ENCODE data around the gene PLOD2. TPM values are rescaled to one million over a fixed set of nuclear protein-coding genes. Genes with fewer than 3 reads are reported as not detected.

The PLOD2 gene
- total RNA-seq, 1 experiment from 2014 or later = 36.6 TPM

DNA sequence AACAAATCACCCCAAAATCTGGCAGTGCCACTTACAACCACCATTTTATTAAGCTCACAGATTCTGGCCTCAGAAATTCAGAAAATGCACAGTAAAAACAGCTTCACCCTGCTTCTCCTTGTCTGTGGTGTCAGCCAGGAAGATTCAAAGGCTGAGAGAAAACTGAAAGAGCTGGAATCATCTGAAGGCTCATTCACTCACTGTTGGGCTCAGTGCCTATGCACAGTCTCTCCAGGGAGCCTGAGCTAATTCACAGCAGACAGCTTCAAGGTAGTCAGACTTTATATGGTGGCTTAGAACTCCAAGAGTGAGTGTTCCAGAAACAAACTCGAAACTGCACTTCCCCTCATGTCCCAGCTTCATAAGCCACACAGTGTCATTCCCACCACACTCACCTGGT is 16.5 kb upstream of the PLOD2 start:
- TF ChIP-seq, protein P1, sequence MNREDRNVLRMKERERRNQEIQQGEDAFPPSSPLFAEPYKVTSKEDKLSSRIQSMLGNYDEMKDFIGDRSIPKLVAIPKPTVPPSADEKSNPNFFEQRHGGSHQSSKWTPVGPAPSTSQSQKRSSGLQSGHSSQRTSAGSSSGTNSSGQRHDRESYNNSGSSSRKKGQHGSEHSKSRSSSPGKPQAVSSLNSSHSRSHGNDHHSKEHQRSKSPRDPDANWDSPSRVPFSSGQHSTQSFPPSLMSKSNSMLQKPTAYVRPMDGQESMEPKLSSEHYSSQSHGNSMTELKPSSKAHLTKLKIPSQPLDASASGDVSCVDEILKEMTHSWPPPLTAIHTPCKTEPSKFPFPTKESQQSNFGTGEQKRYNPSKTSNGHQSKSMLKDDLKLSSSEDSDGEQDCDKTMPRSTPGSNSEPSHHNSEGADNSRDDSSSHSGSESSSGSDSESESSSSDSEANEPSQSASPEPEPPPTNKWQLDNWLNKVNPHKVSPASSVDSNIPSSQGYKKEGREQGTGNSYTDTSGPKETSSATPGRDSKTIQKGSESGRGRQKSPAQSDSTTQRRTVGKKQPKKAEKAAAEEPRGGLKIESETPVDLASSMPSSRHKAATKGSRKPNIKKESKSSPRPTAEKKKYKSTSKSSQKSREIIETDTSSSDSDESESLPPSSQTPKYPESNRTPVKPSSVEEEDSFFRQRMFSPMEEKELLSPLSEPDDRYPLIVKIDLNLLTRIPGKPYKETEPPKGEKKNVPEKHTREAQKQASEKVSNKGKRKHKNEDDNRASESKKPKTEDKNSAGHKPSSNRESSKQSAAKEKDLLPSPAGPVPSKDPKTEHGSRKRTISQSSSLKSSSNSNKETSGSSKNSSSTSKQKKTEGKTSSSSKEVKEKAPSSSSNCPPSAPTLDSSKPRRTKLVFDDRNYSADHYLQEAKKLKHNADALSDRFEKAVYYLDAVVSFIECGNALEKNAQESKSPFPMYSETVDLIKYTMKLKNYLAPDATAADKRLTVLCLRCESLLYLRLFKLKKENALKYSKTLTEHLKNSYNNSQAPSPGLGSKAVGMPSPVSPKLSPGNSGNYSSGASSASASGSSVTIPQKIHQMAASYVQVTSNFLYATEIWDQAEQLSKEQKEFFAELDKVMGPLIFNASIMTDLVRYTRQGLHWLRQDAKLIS (CRISPR knock-in tag; IDR thresholded peaks at IDR 0.05; ENCODE audit: borderline replicate concordance) = no peak
- TF ChIP-seq, protein P2, sequence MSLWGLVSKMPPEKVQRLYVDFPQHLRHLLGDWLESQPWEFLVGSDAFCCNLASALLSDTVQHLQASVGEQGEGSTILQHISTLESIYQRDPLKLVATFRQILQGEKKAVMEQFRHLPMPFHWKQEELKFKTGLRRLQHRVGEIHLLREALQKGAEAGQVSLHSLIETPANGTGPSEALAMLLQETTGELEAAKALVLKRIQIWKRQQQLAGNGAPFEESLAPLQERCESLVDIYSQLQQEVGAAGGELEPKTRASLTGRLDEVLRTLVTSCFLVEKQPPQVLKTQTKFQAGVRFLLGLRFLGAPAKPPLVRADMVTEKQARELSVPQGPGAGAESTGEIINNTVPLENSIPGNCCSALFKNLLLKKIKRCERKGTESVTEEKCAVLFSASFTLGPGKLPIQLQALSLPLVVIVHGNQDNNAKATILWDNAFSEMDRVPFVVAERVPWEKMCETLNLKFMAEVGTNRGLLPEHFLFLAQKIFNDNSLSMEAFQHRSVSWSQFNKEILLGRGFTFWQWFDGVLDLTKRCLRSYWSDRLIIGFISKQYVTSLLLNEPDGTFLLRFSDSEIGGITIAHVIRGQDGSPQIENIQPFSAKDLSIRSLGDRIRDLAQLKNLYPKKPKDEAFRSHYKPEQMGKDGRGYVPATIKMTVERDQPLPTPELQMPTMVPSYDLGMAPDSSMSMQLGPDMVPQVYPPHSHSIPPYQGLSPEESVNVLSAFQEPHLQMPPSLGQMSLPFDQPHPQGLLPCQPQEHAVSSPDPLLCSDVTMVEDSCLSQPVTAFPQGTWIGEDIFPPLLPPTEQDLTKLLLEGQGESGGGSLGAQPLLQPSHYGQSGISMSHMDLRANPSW (CRISPR knock-in tag; conservative IDR thresholded peaks at IDR 0.05; ENCODE audit: low read depth) = no peak
- no peak for TF ChIP-seq SMAD3 (CRISPR knock-in tag; IDR thresholded peaks at IDR 0.05; ENCODE audit: borderline replicate concordance)
- no peak for TF ChIP-seq ELF4 (CRISPR knock-in tag; IDR thresholded peaks at IDR 0.05; ENCODE audit: low read depth)
- TF ChIP-seq, protein P3, sequence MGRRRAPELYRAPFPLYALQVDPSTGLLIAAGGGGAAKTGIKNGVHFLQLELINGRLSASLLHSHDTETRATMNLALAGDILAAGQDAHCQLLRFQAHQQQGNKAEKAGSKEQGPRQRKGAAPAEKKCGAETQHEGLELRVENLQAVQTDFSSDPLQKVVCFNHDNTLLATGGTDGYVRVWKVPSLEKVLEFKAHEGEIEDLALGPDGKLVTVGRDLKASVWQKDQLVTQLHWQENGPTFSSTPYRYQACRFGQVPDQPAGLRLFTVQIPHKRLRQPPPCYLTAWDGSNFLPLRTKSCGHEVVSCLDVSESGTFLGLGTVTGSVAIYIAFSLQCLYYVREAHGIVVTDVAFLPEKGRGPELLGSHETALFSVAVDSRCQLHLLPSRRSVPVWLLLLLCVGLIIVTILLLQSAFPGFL (CRISPR knock-in tag; IDR thresholded peaks at IDR 0.05; ENCODE audit: borderline replicate concordance) = no peak
- TF ChIP-seq PRRX2 (CRISPR knock-in tag; IDR thresholded peaks at IDR 0.05) = no peak
- TF ChIP-seq CREB1 (CRISPR knock-in tag; IDR thresholded peaks at IDR 0.05) = no peak
- no peak for TF ChIP-seq EMX1 (CRISPR knock-in tag; IDR thresholded peaks at IDR 0.05)
- no peak for TF ChIP-seq ZNF138 (CRISPR knock-in tag; conservative IDR thresholded peaks at IDR 0.05)
- TF ChIP-seq, protein P4, sequence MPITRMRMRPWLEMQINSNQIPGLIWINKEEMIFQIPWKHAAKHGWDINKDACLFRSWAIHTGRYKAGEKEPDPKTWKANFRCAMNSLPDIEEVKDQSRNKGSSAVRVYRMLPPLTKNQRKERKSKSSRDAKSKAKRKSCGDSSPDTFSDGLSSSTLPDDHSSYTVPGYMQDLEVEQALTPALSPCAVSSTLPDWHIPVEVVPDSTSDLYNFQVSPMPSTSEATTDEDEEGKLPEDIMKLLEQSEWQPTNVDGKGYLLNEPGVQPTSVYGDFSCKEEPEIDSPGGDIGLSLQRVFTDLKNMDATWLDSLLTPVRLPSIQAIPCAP (CRISPR knock-in tag; IDR thresholded peaks at IDR 0.05) = no peak
- no peak for TF ChIP-seq FOXP1 (CRISPR knock-in tag; IDR thresholded peaks at IDR 0.05; ENCODE audit: borderline replicate concordance)
- TF ChIP-seq ESRRA (CRISPR knock-in tag; IDR thresholded peaks at IDR 0.05; ENCODE audit: borderline replicate concordance) = no peak
- no peak for TF ChIP-seq NFYB (CRISPR knock-in tag; conservative IDR thresholded peaks at IDR 0.05; ENCODE audit: low read depth)
- no peak overlapping the region for H3K27ac Mint-ChIP-seq
- no peak for ATAC-seq
- CTCF ChIA-PET = interaction anchor here (1.0 to 2.9 kb wide), 4 partner anchors 10 to 401 kb away, joined by 3 to 12 read pairs (median 6); no protein-coding TSS in a partner anchor
- H3K9me3 Mint-ChIP-seq = 0 out of 2 replicates have a peak, but pooled peaks cover 6% of the 10 kb centered on the region
- no peaks in the 10 kb centered on the region; the same call in 1 of the 2 replicates for H3K36me3 Mint-ChIP-seq
- H3K27me3 Mint-ChIP-seq (ENCODE audit: low read depth) = no peaks in the 10 kb centered on the region
- POLR2A ChIA-PET = no interaction called here
- H3K4me3 Mint-ChIP-seq = no peak overlapping the region
- H3K4me1 Mint-ChIP-seq = peaks cover 11% of the 10 kb centered on the region
- DNase-seq (ENCODE audit: low spot score) = no peak

DNA sequence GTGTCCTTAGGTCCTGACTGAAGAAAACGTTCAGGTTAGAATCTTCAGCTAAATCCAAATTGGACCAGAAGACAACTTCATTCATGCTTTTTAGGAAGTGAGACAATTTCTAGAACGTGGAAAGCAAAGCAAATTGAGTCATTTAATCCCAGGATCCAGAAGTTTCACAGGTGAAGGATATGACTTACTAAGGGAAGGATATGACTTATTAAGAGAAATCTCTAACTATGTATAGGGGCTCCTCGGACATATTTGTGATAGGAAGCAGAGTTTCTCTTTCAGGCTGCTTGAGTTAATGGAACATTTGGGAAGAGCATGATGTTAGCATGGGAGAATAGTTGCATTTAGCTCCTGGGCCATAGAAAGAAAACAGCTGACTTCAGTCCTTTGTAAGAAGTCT is 16.1 kb upstream of the PLOD2 start:
- TF ChIP-seq RORB (CRISPR knock-in tag; IDR thresholded peaks at IDR 0.05) (no peak), ZNF232 (CRISPR knock-in tag; IDR thresholded peaks at IDR 0.05) (no peak), ESRRA (CRISPR knock-in tag; IDR thresholded peaks at IDR 0.05; ENCODE audit: borderline replicate concordance) (no peak), ZNF317 (CRISPR knock-in tag; IDR thresholded peaks at IDR 0.05; ENCODE audit: borderline replicate concordance, low read depth) (no peak), ZNF416 (CRISPR knock-in tag; IDR thresholded peaks at IDR 0.05) (no peak)
- TF ChIP-seq, protein P5, sequence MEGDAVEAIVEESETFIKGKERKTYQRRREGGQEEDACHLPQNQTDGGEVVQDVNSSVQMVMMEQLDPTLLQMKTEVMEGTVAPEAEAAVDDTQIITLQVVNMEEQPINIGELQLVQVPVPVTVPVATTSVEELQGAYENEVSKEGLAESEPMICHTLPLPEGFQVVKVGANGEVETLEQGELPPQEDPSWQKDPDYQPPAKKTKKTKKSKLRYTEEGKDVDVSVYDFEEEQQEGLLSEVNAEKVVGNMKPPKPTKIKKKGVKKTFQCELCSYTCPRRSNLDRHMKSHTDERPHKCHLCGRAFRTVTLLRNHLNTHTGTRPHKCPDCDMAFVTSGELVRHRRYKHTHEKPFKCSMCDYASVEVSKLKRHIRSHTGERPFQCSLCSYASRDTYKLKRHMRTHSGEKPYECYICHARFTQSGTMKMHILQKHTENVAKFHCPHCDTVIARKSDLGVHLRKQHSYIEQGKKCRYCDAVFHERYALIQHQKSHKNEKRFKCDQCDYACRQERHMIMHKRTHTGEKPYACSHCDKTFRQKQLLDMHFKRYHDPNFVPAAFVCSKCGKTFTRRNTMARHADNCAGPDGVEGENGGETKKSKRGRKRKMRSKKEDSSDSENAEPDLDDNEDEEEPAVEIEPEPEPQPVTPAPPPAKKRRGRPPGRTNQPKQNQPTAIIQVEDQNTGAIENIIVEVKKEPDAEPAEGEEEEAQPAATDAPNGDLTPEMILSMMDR (IDR thresholded peaks at IDR 0.05) = no peak
- TF ChIP-seq, protein P6, sequence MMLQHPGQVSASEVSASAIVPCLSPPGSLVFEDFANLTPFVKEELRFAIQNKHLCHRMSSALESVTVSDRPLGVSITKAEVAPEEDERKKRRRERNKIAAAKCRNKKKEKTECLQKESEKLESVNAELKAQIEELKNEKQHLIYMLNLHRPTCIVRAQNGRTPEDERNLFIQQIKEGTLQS (CRISPR knock-in tag; conservative IDR thresholded peaks at IDR 0.05) = no peak
- TF ChIP-seq, protein P7, sequence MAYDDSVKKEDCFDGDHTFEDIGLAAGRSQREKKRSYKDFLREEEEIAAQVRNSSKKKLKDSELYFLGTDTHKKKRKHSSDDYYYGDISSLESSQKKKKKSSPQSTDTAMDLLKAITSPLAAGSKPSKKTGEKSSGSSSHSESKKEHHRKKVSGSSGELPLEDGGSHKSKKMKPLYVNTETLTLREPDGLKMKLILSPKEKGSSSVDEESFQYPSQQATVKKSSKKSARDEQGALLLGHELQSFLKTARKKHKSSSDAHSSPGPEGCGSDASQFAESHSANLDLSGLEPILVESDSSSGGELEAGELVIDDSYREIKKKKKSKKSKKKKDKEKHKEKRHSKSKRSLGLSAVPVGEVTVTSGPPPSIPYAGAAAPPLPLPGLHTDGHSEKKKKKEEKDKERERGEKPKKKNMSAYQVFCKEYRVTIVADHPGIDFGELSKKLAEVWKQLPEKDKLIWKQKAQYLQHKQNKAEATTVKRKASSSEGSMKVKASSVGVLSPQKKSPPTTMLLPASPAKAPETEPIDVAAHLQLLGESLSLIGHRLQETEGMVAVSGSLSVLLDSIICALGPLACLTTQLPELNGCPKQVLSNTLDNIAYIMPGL (CRISPR knock-in tag; IDR thresholded peaks at IDR 0.05) = no peak
- Mint-ChIP-seq H3K27ac (no peak overlapping the region), H3K4me1 (peaks cover 11% of the 10 kb centered on the region), H3K4me3 (no peak overlapping the region), H3K36me3 (no peaks in the 10 kb centered on the region), H3K27me3 (ENCODE audit: low read depth) (no peaks in the 10 kb centered on the region), H3K9me3 (0 out of 2 replicates have a peak, but pooled peaks cover 6% of the 10 kb centered on the region)
- ChIA-PET CTCF (interaction anchor here (1.0 to 2.9 kb wide), 4 partner anchors 11 to 400 kb away, joined by 3 to 12 read pairs (median 6); no protein-coding TSS in a partner anchor), POLR2A (no interaction called here)
- no peak for ATAC-seq
- no peak for DNase-seq (ENCODE audit: low spot score)
